IMR-90 (cell line): ENCODE measurements around the gene KLHL6. TPM values are rescaled to one million over a fixed set of nuclear protein-coding genes. Genes with fewer than 3 reads are reported as not detected.
"Not testable (repeated sequence)": the region's sequence is repeated elsewhere in the genome, so short reads cannot be mapped to it uniquely, and the experiment has no call there.

ENCODE experiments used
- ATAC-seq: fragments of 200-7000 bp; cut with Tn5 transposase; 2 replicates; pipeline ENCODE4 v1.9.1; 2020; ENCODE audit warnings: low read depth, mild to moderate bottlenecking, moderate library complexity
- BruUV-seq: library from RNA; stranded (reverse); fragments of 400-500 nt; replicated peaks from 2 replicates; lab custom pipeline; 2021; lab: Mats Ljungman, UMichigan
- CTCF ChIA-PET: fragments of 300-600 bp; formaldehyde crosslinking; extraction: SDS; loops from one replicate; lab custom pipeline; 2021; ENCODE audit warnings: antibody characterized with exemption; lab: Yijun Ruan, JAX
- POLR2A ChIA-PET: fragments of 300-600 bp; sonication (Branson Sonifier 250); formaldehyde crosslinking; loops from one replicate; lab custom pipeline; 2022; ENCODE audit warnings: antibody characterized with exemption; ENCODE audit not compliant: unreplicated experiment; lab: Charles Lee
- DNase-seq: peaks from one replicate; pipeline ENCODE4 v3.0.0; 2013
- H2AFZ ChIP-seq: replicated peaks from 2 replicates; pipeline ENCODE3; 2013; ENCODE audit warnings: low read length, mild to moderate bottlenecking; ENCODE audit not compliant: poor library complexity
- H2AK5ac ChIP-seq: 2 replicates; pipeline ENCODE4 v1.6.1; 2013; ENCODE audit warnings: low read depth, low read length, inconsistent platforms
- H2AK9ac ChIP-seq: replicated peaks from 2 replicates; pipeline ENCODE3; 2013; ENCODE audit warnings: mild to moderate bottlenecking, low read depth, low read length, moderate library complexity; ENCODE audit not compliant: poor library complexity
- H2BK120ac ChIP-seq: 2 replicates; pipeline ENCODE4 v1.6.1; 2013; ENCODE audit warnings: low read depth, low read length, inconsistent platforms
- H2BK15ac ChIP-seq: 3 replicates; pipeline ENCODE4 v1.6.1; 2013; ENCODE audit warnings: low read depth, low read length, inconsistent platforms
- H2BK20ac ChIP-seq: 2 replicates; pipeline ENCODE4 v1.6.1; 2013; ENCODE audit warnings: low read depth, mild to moderate bottlenecking, inconsistent platforms, low read length, moderate library complexity
- H2BK5ac ChIP-seq: 2 replicates; pipeline ENCODE4 v1.6.1; 2013; ENCODE audit warnings: mild to moderate bottlenecking, low read depth, low read length, inconsistent platforms; ENCODE audit not compliant: poor library complexity, severe bottlenecking
- H3K14ac ChIP-seq: replicated peaks from 2 replicates; pipeline ENCODE4 v1.6.1; 2013; ENCODE audit warnings: low read depth, low read length, inconsistent platforms
- H3K18ac ChIP-seq: 2 replicates; pipeline ENCODE4 v1.6.1; 2013; ENCODE audit warnings: low read depth, low read length, control low read depth
- H3K23ac ChIP-seq: 2 replicates; pipeline ENCODE4 v1.6.1; 2013; ENCODE audit warnings: low read depth, low read length, inconsistent platforms
- H3K27ac ChIP-seq: 2 replicates; pipeline ENCODE4 v1.5.1; 2013; ENCODE audit warnings: mild to moderate bottlenecking, control low read depth, low read length; ENCODE audit not compliant: insufficient read depth
- H3K27me3 ChIP-seq: 2 replicates; pipeline ENCODE4 v1.6.1; 2013; ENCODE audit warnings: low read length; ENCODE audit not compliant: control insufficient read depth, insufficient read depth
- H3K36me3 ChIP-seq: 2 replicates; pipeline ENCODE4 v1.6.1; 2013; ENCODE audit warnings: low read length, mixed read lengths; ENCODE audit not compliant: control insufficient read depth, insufficient read depth
- H3K4ac ChIP-seq: 2 replicates; pipeline ENCODE4 v1.6.1; 2013; ENCODE audit warnings: low read depth, low read length, inconsistent platforms
- H3K4me1 ChIP-seq: 2 replicates; pipeline ENCODE4 v1.6.1; 2013; ENCODE audit warnings: low read length, mixed read lengths; ENCODE audit not compliant: control insufficient read depth, insufficient read depth
- H3K4me2 ChIP-seq: 2 replicates; pipeline ENCODE4 v1.6.1; 2013; ENCODE audit warnings: low read depth, mild to moderate bottlenecking, control low read depth, low read length, moderate library complexity
- H3K4me3 ChIP-seq: 2 replicates; pipeline ENCODE4 v1.5.1; 2013; ENCODE audit warnings: low read depth, mild to moderate bottlenecking, control low read depth, low read length, moderate library complexity; ENCODE audit not compliant: insufficient read depth
- H3K56ac ChIP-seq: 2 replicates; pipeline ENCODE4 v1.6.1; 2013; ENCODE audit warnings: low read length, inconsistent platforms; ENCODE audit not compliant: insufficient read depth; ENCODE audit errors: extremely low read depth
- H3K79me1 ChIP-seq, 2 experiments: 2 replicates each; pipeline ENCODE4 v1.6.1; 2013; ENCODE audit warnings: low read length in 2 of 2, inconsistent platforms in 1 of 2, low read depth in 1 of 2
- H3K9ac ChIP-seq: 2 replicates; pipeline ENCODE4 v1.6.1; 2013; ENCODE audit warnings: low read depth, low read length, control low read depth
- H3K9me1 ChIP-seq: 2 replicates; pipeline ENCODE4 v1.6.1; 2013; ENCODE audit warnings: low read length, inconsistent platforms; ENCODE audit not compliant: insufficient read depth
- H3K9me3 ChIP-seq: 2 replicates; pipeline ENCODE4 v1.6.1; 2013; ENCODE audit warnings: low read length; ENCODE audit not compliant: control insufficient read depth, insufficient read depth
- H4K20me1 ChIP-seq: 2 replicates; pipeline ENCODE4 v1.6.1; 2013; ENCODE audit warnings: low read length, inconsistent platforms; ENCODE audit not compliant: insufficient read depth
- H4K5ac ChIP-seq: 2 replicates; pipeline ENCODE4 v1.6.1; 2013; ENCODE audit warnings: mild to moderate bottlenecking, low read depth, low read length, control low read depth
- H4K8ac ChIP-seq, 2 experiments: 2 replicates each; pipeline ENCODE4 v1.6.1; 2013; ENCODE audit warnings: low read depth in 2 of 2, low read length in 2 of 2, control low read depth in 1 of 2, inconsistent platforms in 1 of 2
- H4K91ac ChIP-seq: 2 replicates; pipeline ENCODE4 v1.6.1; 2013; ENCODE audit warnings: low read depth, low read length, inconsistent platforms; ENCODE audit not compliant: insufficient read depth
- WGBS, 2 experiments: methylation state at CpG; one replicate each; pipeline versions ENCODE4 v1.1.5 to v1.1.7; 2013; ENCODE audit warnings: missing lambda C conversion rate in 2 of 2; ENCODE audit not compliant: insufficient read length in 1 of 2; ENCODE audit errors: extremely low coverage in 2 of 2; 5-methylcytosine and 5-hydroxymethylcytosine counted together
- dilution Hi-C: fragments of 300-500 bp; cut with HindIII; formaldehyde crosslinking; loops from one replicate; pipeline ENCODE4 v1.14.3; 2018; ENCODE audit warnings: low sequenced_read_pairs; ENCODE audit not compliant: unreplicated experiment
- in situ Hi-C: fragments of 300-500 bp; cut with MboI; formaldehyde crosslinking; loops from 3 replicates; pipeline ENCODE4 v1.14.3; 2019; ENCODE audit warnings: low sequenced_read_pairs, inconsistent platforms, mixed read lengths
- intact Hi-C: fragments of 100-400 bp; cut with micrococcal nuclease; formaldehyde crosslinking; loops from 2 replicates; pipeline ENCODE4 v1.10.0; 2022
- polyA plus RNA-seq, 3 experiments: library from polyadenylated mRNA; depleted of rRNA; stranded (reverse); fragments of >200 nt; gene quantifications; 2 replicates each; pipeline ENCODE4 v1.2.3, GENCODE V29; 2012; ENCODE audit warnings: low replicate concordance in 1 of 3
- total RNA-seq: library from RNA; depleted of rRNA; stranded (reverse); fragments of >200 nt; gene quantifications from 2 replicates; pipeline ENCODE4 v1.2.3, GENCODE V29; 2012

KLHL6 gene
- total and polyA plus RNA-seq, 2 of the 4 experiments (the other 2 are of a cell fraction) = not detected

- H4K5ac ChIP-seq, H3K4me1 ChIP-seq, H2BK15ac ChIP-seq, H2BK5ac ChIP-seq, H4K91ac ChIP-seq, H3K4me3 ChIP-seq, H3K36me3 ChIP-seq, H3K14ac ChIP-seq, in situ Hi-C loops, H3K27ac ChIP-seq, H3K18ac ChIP-seq, POLR2A ChIA-PET, H3K56ac ChIP-seq, DNase-seq, H3K23ac ChIP-seq, H3K9me1 ChIP-seq, H3K9me3 ChIP-seq, dilution Hi-C loops, H3K79me1 ChIP-seq, H2AFZ ChIP-seq, H2AK9ac ChIP-seq, H4K8ac ChIP-seq, H4K20me1 ChIP-seq, BruUV-seq, intact Hi-C loops, H3K9ac ChIP-seq, H2AK5ac ChIP-seq, H3K4me2 ChIP-seq, ATAC-seq, H2BK120ac ChIP-seq, CTCF ChIA-PET, H2BK20ac ChIP-seq, H3K4ac ChIP-seq: not testable (repeated sequence)
- no CpG with 5 or more reads among the region's 1 CpG for WGBS, 2 experiments
- peaks cover 13% of the 10 kb centered on the region for H3K27me3 ChIP-seq
These were observed 79.7 kb downstream of the KLHL6 start for GRCh38 chr3:183475764-183476162.
